ENCODE data around the gene ZNF549. TPM values are rescaled to one million over a fixed set of nuclear protein-coding genes. Genes with fewer than 3 reads are reported as not detected.

The ZNF549 gene
- total and polyA plus RNA-seq, 2 of the 13 experiments (the other 11 are each of a cell fraction or from before 2014, with no cell fraction given) = 2.8 to 6.4 TPM

DNA sequence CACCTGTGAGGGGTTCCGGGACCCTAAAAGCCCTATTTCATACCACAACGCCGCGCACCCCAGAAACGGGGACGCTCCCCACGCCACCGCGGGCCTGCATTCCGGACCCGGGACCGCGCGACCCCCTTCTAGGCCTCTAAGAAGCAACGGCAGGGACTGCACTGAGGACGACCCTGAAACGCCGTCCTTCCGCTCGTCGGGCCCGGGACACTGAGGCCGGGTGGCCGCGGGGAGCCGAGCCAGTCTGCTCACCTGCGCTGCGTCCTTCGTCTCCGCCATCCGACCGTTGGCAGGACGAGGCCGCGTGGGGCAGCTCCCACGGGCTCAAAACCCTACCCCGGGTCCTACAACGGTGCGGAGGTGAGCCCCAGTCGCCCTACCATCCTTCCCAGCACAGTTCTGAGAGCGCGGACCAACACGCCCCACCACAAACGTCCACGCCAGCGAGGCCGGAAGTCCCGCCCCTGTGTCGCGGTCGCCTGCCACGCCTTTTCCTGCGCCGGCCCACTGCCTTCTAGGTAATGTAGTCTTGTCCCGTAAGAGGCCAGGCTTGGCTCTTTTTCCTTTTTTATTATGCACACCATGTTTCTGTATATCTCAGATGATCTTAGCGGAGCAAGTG lies 32.4 kb downstream of the ZNF549 start, which contains the start of gene ZNF550 (continued):
- TF ChIP-seq, protein P1, sequence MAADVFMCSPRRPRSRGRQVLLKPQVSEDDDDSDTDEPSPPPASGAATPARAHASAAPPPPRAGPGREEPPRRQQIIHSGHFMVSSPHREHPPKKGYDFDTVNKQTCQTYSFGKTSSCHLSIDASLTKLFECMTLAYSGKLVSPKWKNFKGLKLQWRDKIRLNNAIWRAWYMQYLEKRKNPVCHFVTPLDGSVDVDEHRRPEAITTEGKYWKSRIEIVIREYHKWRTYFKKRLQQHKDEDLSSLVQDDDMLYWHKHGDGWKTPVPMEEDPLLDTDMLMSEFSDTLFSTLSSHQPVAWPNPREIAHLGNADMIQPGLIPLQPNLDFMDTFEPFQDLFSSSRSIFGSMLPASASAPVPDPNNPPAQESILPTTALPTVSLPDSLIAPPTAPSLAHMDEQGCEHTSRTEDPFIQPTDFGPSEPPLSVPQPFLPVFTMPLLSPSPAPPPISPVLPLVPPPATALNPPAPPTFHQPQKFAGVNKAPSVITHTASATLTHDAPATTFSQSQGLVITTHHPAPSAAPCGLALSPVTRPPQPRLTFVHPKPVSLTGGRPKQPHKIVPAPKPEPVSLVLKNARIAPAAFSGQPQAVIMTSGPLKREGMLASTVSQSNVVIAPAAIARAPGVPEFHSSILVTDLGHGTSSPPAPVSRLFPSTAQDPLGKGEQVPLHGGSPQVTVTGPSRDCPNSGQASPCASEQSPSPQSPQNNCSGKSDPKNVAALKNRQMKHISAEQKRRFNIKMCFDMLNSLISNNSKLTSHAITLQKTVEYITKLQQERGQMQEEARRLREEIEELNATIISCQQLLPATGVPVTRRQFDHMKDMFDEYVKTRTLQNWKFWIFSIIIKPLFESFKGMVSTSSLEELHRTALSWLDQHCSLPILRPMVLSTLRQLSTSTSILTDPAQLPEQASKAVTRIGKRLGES (CRISPR knock-in tag; IDR thresholded peaks at IDR 0.05; ENCODE audit: borderline replicate concordance) = no peak
- TF ChIP-seq RXRB (CRISPR knock-in tag; IDR thresholded peaks at IDR 0.05; ENCODE audit: borderline replicate concordance) = no peak
- TF ChIP-seq ZNF496 (CRISPR knock-in tag; IDR thresholded peaks at IDR 0.05; ENCODE audit: insufficient replicate concordance) = no peak
- no peak for TF ChIP-seq HNRNPUL1 (IDR thresholded peaks at IDR 0.05; ENCODE audit: low read depth, low read length)
- TF ChIP-seq ELF1 (CRISPR knock-in tag; IDR thresholded peaks at IDR 0.05) = peak; percentile 74; the same call in 1 of the 2 replicates
- TF ChIP-seq, protein P2, sequence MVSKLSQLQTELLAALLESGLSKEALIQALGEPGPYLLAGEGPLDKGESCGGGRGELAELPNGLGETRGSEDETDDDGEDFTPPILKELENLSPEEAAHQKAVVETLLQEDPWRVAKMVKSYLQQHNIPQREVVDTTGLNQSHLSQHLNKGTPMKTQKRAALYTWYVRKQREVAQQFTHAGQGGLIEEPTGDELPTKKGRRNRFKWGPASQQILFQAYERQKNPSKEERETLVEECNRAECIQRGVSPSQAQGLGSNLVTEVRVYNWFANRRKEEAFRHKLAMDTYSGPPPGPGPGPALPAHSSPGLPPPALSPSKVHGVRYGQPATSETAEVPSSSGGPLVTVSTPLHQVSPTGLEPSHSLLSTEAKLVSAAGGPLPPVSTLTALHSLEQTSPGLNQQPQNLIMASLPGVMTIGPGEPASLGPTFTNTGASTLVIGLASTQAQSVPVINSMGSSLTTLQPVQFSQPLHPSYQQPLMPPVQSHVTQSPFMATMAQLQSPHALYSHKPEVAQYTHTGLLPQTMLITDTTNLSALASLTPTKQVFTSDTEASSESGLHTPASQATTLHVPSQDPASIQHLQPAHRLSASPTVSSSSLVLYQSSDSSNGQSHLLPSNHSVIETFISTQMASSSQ (IDR thresholded peaks at IDR 0.05; ENCODE audit: low read depth) = no peak
- TF ChIP-seq, protein P2 (CRISPR knock-in tag; IDR thresholded peaks at IDR 0.05; ENCODE audit: borderline replicate concordance) = no peak
- TF ChIP-seq ZMAT3 (CRISPR knock-in tag; conservative IDR thresholded peaks at IDR 0.05) = no peak
- TF ChIP-seq SAP130 (CRISPR knock-in tag; IDR thresholded peaks at IDR 0.05; ENCODE audit: low read depth) = peak; percentile 95
- TF ChIP-seq ZNF138 (CRISPR knock-in tag; IDR thresholded peaks at IDR 0.05; ENCODE audit: low read depth) = no peak; the same call in 1 of the 2 replicates
- peak; percentile 94; the same call in 1 of the 2 replicates for TF ChIP-seq KLF12 (CRISPR knock-in tag; IDR thresholded peaks at IDR 0.05; ENCODE audit: borderline replicate concordance)
- peak; percentile 19 for TF ChIP-seq ZNF883 (CRISPR knock-in tag; IDR thresholded peaks at IDR 0.05; ENCODE audit: not compliant biosample characterization)
- peak; percentile 86 for TF ChIP-seq PHF8 (CRISPR knock-in tag; IDR thresholded peaks at IDR 0.05)
- no peak for TF ChIP-seq MATR3 (CRISPR knock-in tag; IDR thresholded peaks at IDR 0.05)
- no peak for TF ChIP-seq ZNF180 (CRISPR knock-in tag; IDR thresholded peaks at IDR 0.05; ENCODE audit: borderline replicate concordance, low read depth)
- peak; percentile 68 for TF ChIP-seq MXD4 (CRISPR knock-in tag; IDR thresholded peaks at IDR 0.05)
- TF ChIP-seq MZF1 (CRISPR knock-in tag; IDR thresholded peaks at IDR 0.05; ENCODE audit: borderline replicate concordance) = no peak
- 0 out of 2 replicates have a peak, but pooled peaks have one; percentile 62 for TF ChIP-seq ZNF547 (CRISPR knock-in tag; IDR thresholded peaks at IDR 0.05)
- peak; percentile 54; the same call in 1 of the 2 replicates for TF ChIP-seq ZNF792 (CRISPR knock-in tag; IDR thresholded peaks at IDR 0.05)
- peak; percentile 75; the same call in 2 of the 3 replicates for TF ChIP-seq MXI1 (IDR thresholded peaks at IDR 0.05; ENCODE audit: borderline replicate concordance, low read depth, low read length)
- TF ChIP-seq, protein P3, sequence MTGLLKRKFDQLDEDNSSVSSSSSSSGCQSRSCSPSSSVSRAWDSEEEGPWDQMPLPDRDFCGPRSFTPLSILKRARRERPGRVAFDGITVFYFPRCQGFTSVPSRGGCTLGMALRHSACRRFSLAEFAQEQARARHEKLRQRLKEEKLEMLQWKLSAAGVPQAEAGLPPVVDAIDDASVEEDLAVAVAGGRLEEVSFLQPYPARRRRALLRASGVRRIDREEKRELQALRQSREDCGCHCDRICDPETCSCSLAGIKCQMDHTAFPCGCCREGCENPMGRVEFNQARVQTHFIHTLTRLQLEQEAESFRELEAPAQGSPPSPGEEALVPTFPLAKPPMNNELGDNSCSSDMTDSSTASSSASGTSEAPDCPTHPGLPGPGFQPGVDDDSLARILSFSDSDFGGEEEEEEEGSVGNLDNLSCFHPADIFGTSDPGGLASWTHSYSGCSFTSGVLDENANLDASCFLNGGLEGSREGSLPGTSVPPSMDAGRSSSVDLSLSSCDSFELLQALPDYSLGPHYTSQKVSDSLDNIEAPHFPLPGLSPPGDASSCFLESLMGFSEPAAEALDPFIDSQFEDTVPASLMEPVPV (CRISPR knock-in tag; IDR thresholded peaks at IDR 0.05) = peak; percentile 19; the same call in 1 of the 2 replicates
- TF ChIP-seq, protein P4, sequence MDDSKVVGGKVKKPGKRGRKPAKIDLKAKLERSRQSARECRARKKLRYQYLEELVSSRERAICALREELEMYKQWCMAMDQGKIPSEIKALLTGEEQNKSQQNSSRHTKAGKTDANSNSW (CRISPR knock-in tag; IDR thresholded peaks at IDR 0.05; ENCODE audit: borderline replicate concordance) = no peak; the same call in 1 of the 2 replicates

Data from HepG2 (cell line).